WTC11 (cell line): Measurements from ENCODE around the gene PRKAG2. TPM values are rescaled to one million over a fixed set of nuclear protein-coding genes. Genes with fewer than 3 reads are reported as not detected.

ENCODE experiments used
- ATAC-seq: fragments of 200-7000 bp; cut with Tn5 transposase; 2 replicates; pipeline ENCODE4 v1.10.0; 2021; ENCODE audit warnings: mild to moderate bottlenecking, moderate library complexity
- CTCF ChIA-PET: fragments of 300-600 bp; sonication (Branson Sonifier 250); formaldehyde crosslinking; loops from one replicate; lab custom pipeline; 2021; ENCODE audit warnings: antibody characterized with exemption; lab: Charles Lee
- POLR2A ChIA-PET: fragments of 350-600 bp; sonication (Branson Sonifier 250); formaldehyde crosslinking; loops from one replicate; lab custom pipeline; 2021; ENCODE audit warnings: antibody characterized with exemption; lab: Charles Lee
- DNase-seq: peaks from one replicate; pipeline ENCODE4 v3.0.0; 2021; ENCODE audit warnings: low spot score
- H3K27ac Mint-ChIP-seq: 2 replicates; pipeline ENCODE4 v1.8.0; 2021; ENCODE audit warnings: mixed read lengths
- H3K27me3 Mint-ChIP-seq: 2 replicates; pipeline ENCODE4 v1.8.0; 2021; ENCODE audit warnings: low read depth, mild to moderate bottlenecking, moderate library complexity, mixed read lengths
- H3K36me3 Mint-ChIP-seq: 2 replicates; pipeline ENCODE4 v1.8.0; 2021; ENCODE audit warnings: mixed read lengths
- H3K4me1 Mint-ChIP-seq: 2 replicates; pipeline ENCODE4 v1.8.0; 2022; ENCODE audit warnings: mixed read lengths
- H3K4me3 Mint-ChIP-seq: 2 replicates; pipeline ENCODE4 v1.8.0; 2021; ENCODE audit warnings: mild to moderate bottlenecking, moderate library complexity, mixed read lengths
- H3K9me3 Mint-ChIP-seq: 2 replicates; pipeline ENCODE4 v1.8.0; 2021; ENCODE audit warnings: mixed read lengths
- ETV6 ChIP-seq: sonication (generic); formaldehyde crosslinking; IDR thresholded peaks from 2 replicates; pipeline ENCODE4 v1.8.1; 2022; ENCODE audit warnings: mild to moderate bottlenecking, missing genetic modification reagents
- FOXJ3 ChIP-seq: sonication (generic); formaldehyde crosslinking; IDR thresholded peaks from 2 replicates; pipeline ENCODE4 v1.9.0; 2021; ENCODE audit warnings: missing genetic modification reagents, mild to moderate bottlenecking, borderline replicate concordance
- FOXK1 ChIP-seq: sonication (generic); formaldehyde crosslinking; IDR thresholded peaks from 2 replicates; pipeline ENCODE4 v1.8.0; 2022; ENCODE audit warnings: mild to moderate bottlenecking, moderate library complexity, missing genetic modification reagents
- IRF1 ChIP-seq: sonication (generic); formaldehyde crosslinking; IDR thresholded peaks from 2 replicates; pipeline ENCODE4 v1.8.0; 2023; ENCODE audit warnings: missing genetic modification reagents
- IRF2 ChIP-seq: sonication (generic); formaldehyde crosslinking; IDR thresholded peaks from 2 replicates; pipeline ENCODE4 v1.8.0; 2022; ENCODE audit warnings: low read depth, missing genetic modification reagents, borderline replicate concordance
- KAT7 ChIP-seq: sonication (generic); formaldehyde crosslinking; IDR thresholded peaks from 2 replicates; pipeline ENCODE4 v1.8.1; 2023; ENCODE audit warnings: missing genetic modification reagents, mild to moderate bottlenecking, borderline replicate concordance
- NFATC4 ChIP-seq: fragments of 250-450 bp; sonication (Bioruptor Pico); IDR thresholded peaks from 2 replicates; pipeline ENCODE4 v1.9.0; 2021; ENCODE audit warnings: mild to moderate bottlenecking
- NFYB ChIP-seq: sonication (generic); formaldehyde crosslinking; conservative IDR thresholded peaks from 2 replicates; pipeline ENCODE4 v1.8.0; 2022; ENCODE audit warnings: low read depth, missing genetic modification reagents
- OVOL2 ChIP-seq: fragments of 250-450 bp; sonication (Bioruptor Pico); IDR thresholded peaks from 2 replicates; pipeline ENCODE4 v1.9.0; 2021; ENCODE audit warnings: mild to moderate bottlenecking, borderline replicate concordance
- RORB ChIP-seq: fragments of 250-450 bp; sonication (Bioruptor Pico); IDR thresholded peaks from 2 replicates; pipeline ENCODE4 v1.9.0; 2021; ENCODE audit warnings: mild to moderate bottlenecking
- SMAD3 ChIP-seq: sonication (generic); formaldehyde crosslinking; IDR thresholded peaks from 2 replicates; pipeline ENCODE4 v1.8.0; 2022; ENCODE audit warnings: missing genetic modification reagents, mild to moderate bottlenecking, borderline replicate concordance
- SMAD4 ChIP-seq: sonication (generic); formaldehyde crosslinking; IDR thresholded peaks from 2 replicates; pipeline ENCODE4 v1.8.0; 2022; ENCODE audit warnings: mild to moderate bottlenecking, missing genetic modification reagents
- TP53 ChIP-seq: sonication (generic); formaldehyde crosslinking; IDR thresholded peaks from 2 replicates; pipeline ENCODE4 v1.8.1; 2023; ENCODE audit warnings: mild to moderate bottlenecking, missing genetic modification reagents
- USF2 ChIP-seq: sonication (generic); formaldehyde crosslinking; IDR thresholded peaks from 2 replicates; pipeline ENCODE4 v1.8.1; 2023; ENCODE audit warnings: mild to moderate bottlenecking, missing genetic modification reagents, moderate library complexity
- ZNF416 ChIP-seq: fragments of 250-450 bp; sonication (Bioruptor Pico); IDR thresholded peaks from 2 replicates; pipeline ENCODE4 v1.9.0; 2021; ENCODE audit warnings: mild to moderate bottlenecking, inconsistent platforms
- ZNF671 ChIP-seq: fragments of 250-450 bp; sonication (Bioruptor Pico); IDR thresholded peaks from 2 replicates; pipeline ENCODE4 v1.8.0; 2021; ENCODE audit warnings: mild to moderate bottlenecking
- total RNA-seq: library from RNA; stranded (reverse); gene quantifications from 3 replicates; pipeline ENCODE4 v1.2.3, GENCODE V29; 2021
- TF ChIP-seq, protein P1 (sequence below): sonication (generic); formaldehyde crosslinking; IDR thresholded peaks from 2 replicates; pipeline ENCODE4 v1.8.0; 2023; ENCODE audit warnings: missing genetic modification reagents, mild to moderate bottlenecking, borderline replicate concordance
- TF ChIP-seq, protein P2 (sequence below): sonication (generic); formaldehyde crosslinking; IDR thresholded peaks from 2 replicates; pipeline ENCODE4 v1.8.1; 2022; ENCODE audit warnings: low read depth, missing genetic modification reagents, borderline replicate concordance

PRKAG2 gene
- total RNA-seq, 1 experiment from 2014 or later = 20.3 TPM

- TF ChIP-seq, protein P1, sequence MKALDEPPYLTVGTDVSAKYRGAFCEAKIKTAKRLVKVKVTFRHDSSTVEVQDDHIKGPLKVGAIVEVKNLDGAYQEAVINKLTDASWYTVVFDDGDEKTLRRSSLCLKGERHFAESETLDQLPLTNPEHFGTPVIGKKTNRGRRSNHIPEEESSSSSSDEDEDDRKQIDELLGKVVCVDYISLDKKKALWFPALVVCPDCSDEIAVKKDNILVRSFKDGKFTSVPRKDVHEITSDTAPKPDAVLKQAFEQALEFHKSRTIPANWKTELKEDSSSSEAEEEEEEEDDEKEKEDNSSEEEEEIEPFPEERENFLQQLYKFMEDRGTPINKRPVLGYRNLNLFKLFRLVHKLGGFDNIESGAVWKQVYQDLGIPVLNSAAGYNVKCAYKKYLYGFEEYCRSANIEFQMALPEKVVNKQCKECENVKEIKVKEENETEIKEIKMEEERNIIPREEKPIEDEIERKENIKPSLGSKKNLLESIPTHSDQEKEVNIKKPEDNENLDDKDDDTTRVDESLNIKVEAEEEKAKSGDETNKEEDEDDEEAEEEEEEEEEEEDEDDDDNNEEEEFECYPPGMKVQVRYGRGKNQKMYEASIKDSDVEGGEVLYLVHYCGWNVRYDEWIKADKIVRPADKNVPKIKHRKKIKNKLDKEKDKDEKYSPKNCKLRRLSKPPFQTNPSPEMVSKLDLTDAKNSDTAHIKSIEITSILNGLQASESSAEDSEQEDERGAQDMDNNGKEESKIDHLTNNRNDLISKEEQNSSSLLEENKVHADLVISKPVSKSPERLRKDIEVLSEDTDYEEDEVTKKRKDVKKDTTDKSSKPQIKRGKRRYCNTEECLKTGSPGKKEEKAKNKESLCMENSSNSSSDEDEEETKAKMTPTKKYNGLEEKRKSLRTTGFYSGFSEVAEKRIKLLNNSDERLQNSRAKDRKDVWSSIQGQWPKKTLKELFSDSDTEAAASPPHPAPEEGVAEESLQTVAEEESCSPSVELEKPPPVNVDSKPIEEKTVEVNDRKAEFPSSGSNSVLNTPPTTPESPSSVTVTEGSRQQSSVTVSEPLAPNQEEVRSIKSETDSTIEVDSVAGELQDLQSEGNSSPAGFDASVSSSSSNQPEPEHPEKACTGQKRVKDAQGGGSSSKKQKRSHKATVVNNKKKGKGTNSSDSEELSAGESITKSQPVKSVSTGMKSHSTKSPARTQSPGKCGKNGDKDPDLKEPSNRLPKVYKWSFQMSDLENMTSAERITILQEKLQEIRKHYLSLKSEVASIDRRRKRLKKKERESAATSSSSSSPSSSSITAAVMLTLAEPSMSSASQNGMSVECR = no peak
- TF ChIP-seq FOXK1 (CRISPR knock-in tag) (no peak), NFATC4 (CRISPR knock-in tag) (no peak), IRF2 (CRISPR knock-in tag) (no peak)
- TF ChIP-seq, all 79 proteins: peak for 0
These were observed 3.4 kb downstream of the PRKAG2 start (continued) for GRCh38 chr7:151873402-151873965.

GRCh38 chr7:151872531-151873401 lies 4.1 kb downstream of the PRKAG2 start:
- DNase-seq = no peak
- H3K4me1 Mint-ChIP-seq = peaks cover 21% of the 10 kb centered on the region
- TF ChIP-seq ZNF416 (CRISPR knock-in tag) (no peak), KAT7 (CRISPR knock-in tag) (no peak), FOXJ3 (CRISPR knock-in tag) (no peak), TP53 (CRISPR knock-in tag) (no peak), IRF1 (CRISPR knock-in tag) (no peak), RORB (CRISPR knock-in tag) (no peak), ZNF671 (CRISPR knock-in tag) (no peak), SMAD3 (CRISPR knock-in tag) (no peak), ETV6 (no peak), USF2 (CRISPR knock-in tag) (no peak)
- ChIA-PET POLR2A (no interaction called here), CTCF (interaction anchor here (0.6 kb wide), 1 partner anchor 218 kb away, joined by 3 read pairs; no protein-coding TSS in a partner anchor)
- no peak for ATAC-seq
- H3K27me3 Mint-ChIP-seq = peaks cover 17% of the 10 kb centered on the region
- no peaks in the 10 kb centered on the region for H3K9me3 Mint-ChIP-seq
- no peak overlapping the region for H3K4me3 Mint-ChIP-seq
- H3K36me3 Mint-ChIP-seq = no peaks in the 10 kb centered on the region
- no peak overlapping the region for H3K27ac Mint-ChIP-seq

DNA sequence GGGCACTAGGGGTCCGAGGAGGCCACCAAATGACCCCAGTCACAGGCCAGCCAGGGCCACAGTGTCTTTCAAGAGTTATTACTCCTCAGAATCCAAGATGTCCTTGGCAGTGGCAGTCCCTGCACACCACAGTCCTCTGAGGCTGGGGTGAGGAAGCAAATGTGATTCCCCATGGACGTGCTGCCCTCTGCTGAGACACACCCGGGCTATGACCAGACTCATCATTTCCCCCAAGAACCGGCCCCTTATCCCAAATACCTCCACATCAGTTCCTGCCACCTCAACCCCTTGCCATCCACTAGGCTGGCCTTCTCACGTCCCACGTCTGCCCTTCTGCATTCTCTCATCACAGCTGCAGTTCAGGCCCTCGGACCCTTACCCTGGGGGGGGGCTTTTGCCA lies 5.0 kb downstream of the PRKAG2 start:
- Mint-ChIP-seq H3K9me3 (no peaks in the 10 kb centered on the region), H3K27me3 (peaks cover 11% of the 10 kb centered on the region), H3K27ac (no peak overlapping the region), H3K36me3 (no peaks in the 10 kb centered on the region), H3K4me1 (peaks cover 25% of the 10 kb centered on the region), H3K4me3 (no peak overlapping the region)
- DNase-seq (no peak), ATAC-seq (no peak)
- POLR2A ChIA-PET = no interaction called here
- no peak for TF ChIP-seq OVOL2
- TF ChIP-seq, protein P2, sequence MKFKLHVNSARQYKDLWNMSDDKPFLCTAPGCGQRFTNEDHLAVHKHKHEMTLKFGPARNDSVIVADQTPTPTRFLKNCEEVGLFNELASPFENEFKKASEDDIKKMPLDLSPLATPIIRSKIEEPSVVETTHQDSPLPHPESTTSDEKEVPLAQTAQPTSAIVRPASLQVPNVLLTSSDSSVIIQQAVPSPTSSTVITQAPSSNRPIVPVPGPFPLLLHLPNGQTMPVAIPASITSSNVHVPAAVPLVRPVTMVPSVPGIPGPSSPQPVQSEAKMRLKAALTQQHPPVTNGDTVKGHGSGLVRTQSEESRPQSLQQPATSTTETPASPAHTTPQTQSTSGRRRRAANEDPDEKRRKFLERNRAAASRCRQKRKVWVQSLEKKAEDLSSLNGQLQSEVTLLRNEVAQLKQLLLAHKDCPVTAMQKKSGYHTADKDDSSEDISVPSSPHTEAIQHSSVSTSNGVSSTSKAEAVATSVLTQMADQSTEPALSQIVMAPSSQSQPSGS = no peak
- TF ChIP-seq NFYB = no peak
- no peak for TF ChIP-seq SMAD4
- CTCF ChIA-PET = no interaction called here
